Esophagus squamous epithelium (tissue), 5 donors: Measurements from ENCODE around the gene TPPP. TPM values are rescaled to one million over a fixed set of nuclear protein-coding genes. Genes with fewer than 3 reads are reported as not detected.

Experiments
- DNase-seq: peaks from one replicate; lab custom pipeline; 2025; lab: John Stamatoyannopoulos, UW
- H3K27ac ChIP-seq, 4 donors: fragments of 200-600 bp; sonication (generic); one replicate each; pipeline ENCODE4 v1.5.1; 2016 to 2019; ENCODE audit warnings: mild to moderate bottlenecking in 1 of 4
- H3K27me3 ChIP-seq, 4 donors: fragments of 200-600 bp; sonication (generic); 1 replicate in 3 of 4; 2 replicates in 1 of 4; pipeline versions ENCODE4 v1.5.1 to v1.6.0; 2017 to 2021; ENCODE audit warnings: antibody characterized with exemption in 1 of 4
- H3K36me3 ChIP-seq, 3 donors: fragments of 200-600 bp; sonication (generic); one replicate each; pipeline ENCODE4 v1.5.1; 2016 to 2019
- H3K4me1 ChIP-seq, 3 donors: fragments of 200-600 bp; sonication (generic); one replicate each; pipeline ENCODE4 v1.5.1; 2017 to 2019
- H3K4me3 ChIP-seq, 4 donors: fragments of 200-600 bp; sonication (generic); 1 replicate in 3 of 4; 2 replicates in 1 of 4; pipeline ENCODE4 v1.5.1; 2016 to 2019; ENCODE audit warnings: mild to moderate bottlenecking in 2 of 4, moderate library complexity in 1 of 4
- H3K9me3 ChIP-seq, 3 donors: fragments of 200-600 bp; sonication (generic); one replicate each; pipeline ENCODE4 v1.5.1; 2016 to 2019
- POLR2A ChIP-seq, 4 donors: fragments of 450-650 bp; IDR thresholded peaks; one replicate each; pipeline ENCODE4 v1.6.1; 2017; ENCODE audit warnings: antibody characterized with exemption in 4 of 4, mild to moderate bottlenecking in 4 of 4, moderate library complexity in 3 of 4
- WGBS, 2 donors: methylation state at CpG; one replicate each; pipeline ENCODE4 v1.1.5; 2018; 5-methylcytosine and 5-hydroxymethylcytosine counted together
- intact Hi-C: fragments of 100-400 bp; cut with DNase I; formaldehyde crosslinking; loops from one replicate; pipeline ENCODE4 v1.15.0; 2022
- total RNA-seq, 4 donors: library from RNA; depleted of rRNA; stranded (reverse); fragments of >200 nt; gene quantifications; one replicate each; pipeline ENCODE4 v1.1.0, GENCODE V29; 2016
- TF ChIP-seq, protein P1 (sequence below), 6 experiments: fragments of 450-650 bp in 4 of 6; fragments of 200-600 bp in 2 of 6; sonication (generic) in 2 of 6; IDR thresholded peaks; one replicate each; pipeline ENCODE4 v1.5.1; 2016 to 2019; ENCODE audit warnings: antibody characterized with exemption in 6 of 6, mild to moderate bottlenecking in 4 of 6, moderate library complexity in 4 of 6
- donor health status: DM: yes; HTN: yes; CAD: no.

The TPPP gene
- total RNA-seq, 4 donors from 2014 or later, result 1.7 to 5.8 (median 5.5) TPM

- H3K36me3 ChIP-seq, result peaks cover 9 to 100% (median 12%) of the 10 kb centered on the region in 3 donors
- no peak for DNase-seq
- H3K4me3 ChIP-seq, result no peak overlapping the region
- H3K4me1 ChIP-seq, result no peaks in the 10 kb centered on the region
- no peak overlapping the region for H3K27ac ChIP-seq
- intact Hi-C loops, result no loop called here
- TF ChIP-seq POLR2A (IDR thresholded peaks at IDR 0.05), result no peak
- TF ChIP-seq, protein P1, sequence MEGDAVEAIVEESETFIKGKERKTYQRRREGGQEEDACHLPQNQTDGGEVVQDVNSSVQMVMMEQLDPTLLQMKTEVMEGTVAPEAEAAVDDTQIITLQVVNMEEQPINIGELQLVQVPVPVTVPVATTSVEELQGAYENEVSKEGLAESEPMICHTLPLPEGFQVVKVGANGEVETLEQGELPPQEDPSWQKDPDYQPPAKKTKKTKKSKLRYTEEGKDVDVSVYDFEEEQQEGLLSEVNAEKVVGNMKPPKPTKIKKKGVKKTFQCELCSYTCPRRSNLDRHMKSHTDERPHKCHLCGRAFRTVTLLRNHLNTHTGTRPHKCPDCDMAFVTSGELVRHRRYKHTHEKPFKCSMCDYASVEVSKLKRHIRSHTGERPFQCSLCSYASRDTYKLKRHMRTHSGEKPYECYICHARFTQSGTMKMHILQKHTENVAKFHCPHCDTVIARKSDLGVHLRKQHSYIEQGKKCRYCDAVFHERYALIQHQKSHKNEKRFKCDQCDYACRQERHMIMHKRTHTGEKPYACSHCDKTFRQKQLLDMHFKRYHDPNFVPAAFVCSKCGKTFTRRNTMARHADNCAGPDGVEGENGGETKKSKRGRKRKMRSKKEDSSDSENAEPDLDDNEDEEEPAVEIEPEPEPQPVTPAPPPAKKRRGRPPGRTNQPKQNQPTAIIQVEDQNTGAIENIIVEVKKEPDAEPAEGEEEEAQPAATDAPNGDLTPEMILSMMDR (IDR thresholded peaks at IDR 0.05), result no peak
- H3K27me3 ChIP-seq, result no peaks in the 10 kb centered on the region
- 93 to 100% methylated on average over 1 to 5 of the region's 29 CpGs for WGBS, 2 donors
- no peaks in the 10 kb centered on the region for H3K9me3 ChIP-seq
Observed at GRCh38 chr5:638501-639252, 54.5 kb downstream of the TPPP start.

DNA sequence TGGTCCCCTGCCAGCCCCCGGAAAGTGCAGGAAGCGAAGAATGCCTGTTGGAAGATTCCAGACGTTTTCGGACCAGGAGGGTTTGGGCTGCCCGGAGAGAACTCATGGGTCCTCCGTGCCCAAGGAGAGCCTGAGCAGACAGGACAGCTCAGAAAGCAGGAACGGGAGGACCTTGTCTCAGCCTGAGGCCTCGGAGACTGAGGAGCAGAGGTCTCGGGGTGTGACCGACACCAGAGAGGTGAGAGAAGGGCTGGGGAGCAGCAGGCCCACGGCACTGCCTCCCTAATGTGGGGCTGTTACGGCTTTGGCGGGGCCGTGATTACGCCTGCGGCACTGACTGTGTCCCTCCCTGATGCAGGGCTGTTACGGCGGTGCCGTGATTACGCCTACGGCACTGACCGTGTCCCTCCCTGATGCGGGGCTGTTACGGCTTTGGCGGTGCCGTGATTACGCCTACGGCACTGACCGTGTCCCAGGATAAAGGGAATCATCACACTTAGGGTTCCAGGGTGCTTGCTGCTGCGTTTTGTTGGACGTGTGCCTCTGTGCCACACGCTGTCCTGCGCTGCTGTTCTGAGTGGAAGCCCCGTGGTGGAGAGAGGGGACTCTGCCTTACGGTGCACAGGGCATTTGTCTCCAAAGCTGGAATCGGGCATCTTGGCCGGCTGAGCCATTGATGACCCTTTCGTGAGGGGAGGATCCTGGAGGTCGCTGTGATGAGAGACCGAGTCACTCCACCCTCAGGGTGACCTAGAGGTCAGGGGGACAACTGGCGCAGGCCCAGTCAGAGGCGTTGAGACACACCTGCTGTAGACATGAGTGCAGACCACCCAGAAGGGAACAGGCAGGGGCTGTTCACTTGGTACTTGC is 55.3 kb downstream of the TPPP start:
- intact Hi-C loops, result no loop called here
- WGBS, 2 donors, result 92 to 96% methylated on average over 18 to 26 of the region's 42 CpGs
- Histone ChIP-seq H3K36me3 (peaks cover 9 to 96% (median 12%) of the 10 kb centered on the region in 3 donors), H3K27ac (no peak overlapping the region), H3K9me3 (no peaks in the 10 kb centered on the region), H3K4me1 (no peaks in the 10 kb centered on the region), H3K27me3 (no peaks in the 10 kb centered on the region), H3K4me3 (no peak overlapping the region)
- no peak for TF ChIP-seq POLR2A (IDR thresholded peaks at IDR 0.05)
- TF ChIP-seq, protein P1 (IDR thresholded peaks at IDR 0.05), result no peak
- no peak for DNase-seq

GRCh38 chr5:636951-637350 is 56.2 kb downstream of the TPPP start:
- DNase-seq, result no peak

DNA sequence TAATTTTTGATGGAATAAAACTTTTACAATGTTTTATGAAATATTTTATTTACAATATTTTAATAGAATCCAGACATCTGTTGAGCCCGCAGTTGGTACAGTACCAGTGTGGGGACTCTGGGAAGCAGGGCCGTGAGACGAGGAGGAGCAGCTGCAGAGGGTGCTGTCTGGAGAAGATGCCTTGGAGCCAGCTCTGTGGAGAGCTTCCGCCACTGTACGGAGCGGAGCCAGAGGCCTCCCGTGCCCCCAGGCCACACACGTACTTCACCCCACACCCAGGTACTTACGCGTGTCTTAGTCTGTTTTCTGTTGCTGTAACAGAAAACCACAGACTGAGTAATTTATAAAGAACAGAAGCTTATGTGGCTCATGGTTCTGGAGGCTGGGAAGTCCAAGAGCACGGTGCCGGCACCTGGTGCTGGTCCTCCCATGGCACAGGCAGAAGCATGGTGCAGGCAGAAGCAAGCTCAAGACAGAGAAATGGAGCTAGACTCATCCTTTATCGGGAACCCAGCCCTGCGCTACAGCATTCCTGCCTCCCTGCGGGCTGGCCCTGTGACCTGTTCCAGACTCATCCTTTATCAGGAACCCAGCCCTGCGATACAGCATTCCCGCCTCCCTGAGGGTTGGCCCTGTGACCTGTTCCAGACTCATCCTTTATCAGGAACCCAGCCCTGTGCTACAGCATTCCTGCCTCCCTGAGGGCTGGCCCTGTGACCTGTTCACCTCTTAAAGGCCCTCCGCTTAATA is 57.7 kb downstream of the TPPP start:
- no peak for TF ChIP-seq POLR2A (IDR thresholded peaks at IDR 0.05)
- TF ChIP-seq, protein P1 (IDR thresholded peaks at IDR 0.05), result no peak
- Histone ChIP-seq H3K4me1 (no peaks in the 10 kb centered on the region), H3K27ac (no peak overlapping the region), H3K4me3 (no peak overlapping the region), H3K27me3 (no peaks in the 10 kb centered on the region), H3K9me3 (no peaks in the 10 kb centered on the region), H3K36me3 (peaks cover 9 to 73% (median 11%) of the 10 kb centered on the region in 3 donors)
- intact Hi-C loops, result no loop called here
- DNase-seq, result no peak
- WGBS, 2 donors, result 90 to 94% methylated on average over 16 of the region's 18 CpGs

More at GRCh38 chr5:636951-637350, 56.2 kb downstream of the TPPP start:
- Histone ChIP-seq H3K27ac (no peak overlapping the region), H3K27me3 (no peaks in the 10 kb centered on the region), H3K9me3 (no peaks in the 10 kb centered on the region), H3K4me3 (no peak overlapping the region), H3K4me1 (no peaks in the 10 kb centered on the region), H3K36me3 (peaks cover 9 to 87% (median 12%) of the 10 kb centered on the region in 3 donors)
- intact Hi-C loops, result no loop called here
- WGBS, 2 donors, result 86 to 92% methylated on average over 14 to 20 of the region's 20 CpGs
- no peak for TF ChIP-seq POLR2A (IDR thresholded peaks at IDR 0.05)
- TF ChIP-seq, protein P1 (IDR thresholded peaks at IDR 0.05), result no peak
